HG02840 (cell line): Measurements from ENCODE around the gene LNX2.

Experiments
- ATAC-seq: cut with Tn5 transposase; IDR thresholded peaks from one replicate; pipeline ENCODE4 v1.9.1; 2021; ENCODE audit warnings: mild to moderate bottlenecking, moderate library complexity, moderate number of reproducible peaks; ENCODE audit not compliant: unreplicated experiment, low FRiP score

Gene LNX2

DNA sequence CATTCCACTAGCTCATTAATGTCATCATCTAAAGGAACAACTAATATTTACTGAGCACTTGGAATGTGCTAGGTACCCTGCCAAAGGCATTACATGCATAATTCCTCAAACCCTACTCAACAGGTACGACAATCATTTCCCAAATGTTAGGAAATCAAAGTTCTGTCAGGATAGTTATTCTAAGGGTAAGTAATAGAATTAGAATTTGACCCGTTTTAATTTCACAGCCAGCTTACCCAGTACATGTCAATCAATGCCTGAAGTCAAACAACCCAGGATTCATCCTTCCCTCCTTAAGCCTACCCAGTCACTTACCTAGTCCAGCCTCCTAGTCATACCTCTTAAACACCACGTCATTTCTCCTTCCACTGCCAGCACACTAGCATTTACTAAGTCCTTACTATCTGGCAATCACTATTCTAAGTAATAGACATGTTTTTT lies 2.4 kb downstream of the LNX2 start:
- ATAC-seq, result no peak

DNA sequence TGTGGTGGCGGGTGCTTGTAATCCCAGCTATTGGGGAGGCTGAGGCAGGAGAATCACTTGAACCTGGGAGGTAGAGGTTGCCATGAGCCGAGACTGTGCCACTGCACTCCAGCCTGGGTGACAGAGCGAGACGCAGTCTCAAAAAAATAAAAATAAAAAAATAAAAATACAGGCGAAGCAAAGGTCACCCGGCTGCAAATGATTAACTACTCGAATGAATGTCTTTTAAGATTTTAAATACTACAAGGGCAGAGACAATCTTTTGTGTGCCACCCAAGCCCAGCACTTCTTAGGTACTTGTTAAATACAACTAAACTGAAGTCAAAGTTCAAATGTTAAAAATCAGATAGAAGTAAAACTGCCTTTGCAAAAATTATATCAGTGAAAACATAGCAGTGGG lies 6.7 kb downstream of the LNX2 start:
- no peak for ATAC-seq

DNA sequence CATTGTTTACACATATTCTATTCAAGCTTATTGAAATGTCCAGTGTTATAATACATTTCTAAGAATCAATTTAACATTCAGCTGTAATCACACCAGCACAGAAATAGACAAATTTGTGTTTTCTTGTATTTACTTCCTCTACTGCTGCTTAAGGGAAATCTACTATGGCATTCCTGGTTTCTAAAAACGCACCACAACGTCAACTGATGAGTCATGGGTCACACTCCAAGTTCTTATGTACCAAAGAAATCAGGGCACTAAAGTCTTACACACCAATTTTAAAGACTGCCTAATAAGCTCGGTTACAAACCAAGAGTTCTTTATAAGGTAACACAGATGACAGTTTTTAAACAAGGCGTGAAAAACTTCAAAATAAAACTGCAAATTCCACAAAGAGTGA lies 13.2 kb downstream of the LNX2 start:
- no peak for ATAC-seq

- no peak for ATAC-seq
Observed at GRCh38 chr13:27605610-27606200, 14.6 kb downstream of the LNX2 start.

DNA sequence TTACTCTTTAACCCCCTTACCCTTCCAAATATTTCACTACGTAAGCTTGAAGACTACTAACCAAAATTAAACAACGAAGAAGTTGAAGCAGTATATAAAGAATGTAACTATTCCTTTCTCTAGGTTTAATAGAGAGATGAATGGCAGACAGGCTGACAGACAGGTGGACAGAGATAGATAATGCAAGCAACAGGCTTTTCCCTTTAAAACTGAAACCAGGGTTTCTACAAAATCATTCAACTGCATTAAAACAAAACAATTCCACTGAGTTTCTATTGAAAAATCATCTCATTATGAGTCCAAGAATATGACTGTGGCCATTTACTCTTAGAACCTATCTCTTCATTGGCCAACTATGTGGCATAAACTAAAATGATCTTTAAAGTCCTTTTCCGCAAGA lies 15.2 kb downstream of the LNX2 start:
- no peak for ATAC-seq

DNA sequence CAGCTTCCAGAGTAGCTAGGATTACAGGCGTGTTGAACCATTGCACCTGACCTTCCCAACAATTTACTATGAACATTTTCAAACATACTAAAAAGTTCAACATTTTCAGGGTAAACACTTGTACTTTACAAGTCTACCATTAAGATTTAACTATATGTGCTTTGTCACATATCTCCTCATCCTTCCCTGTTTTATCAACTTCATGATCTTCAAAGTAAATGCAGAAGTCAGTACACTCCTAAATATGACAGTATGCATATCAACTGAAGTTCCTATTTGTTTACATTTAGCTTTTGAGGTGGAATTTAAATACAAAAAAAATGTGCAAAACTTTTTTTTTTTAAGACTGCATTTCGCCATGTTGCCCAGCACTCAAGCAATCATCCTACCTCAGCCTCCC lies 18.5 kb downstream of the LNX2 start:
- ATAC-seq, result no peak

GRCh38 chr13:27601208-27601607 lies 19.1 kb downstream of the LNX2 start:
- no peak for ATAC-seq

GRCh38 chr13:27600711-27601110 lies 19.6 kb downstream of the LNX2 start:
- no peak for ATAC-seq

DNA sequence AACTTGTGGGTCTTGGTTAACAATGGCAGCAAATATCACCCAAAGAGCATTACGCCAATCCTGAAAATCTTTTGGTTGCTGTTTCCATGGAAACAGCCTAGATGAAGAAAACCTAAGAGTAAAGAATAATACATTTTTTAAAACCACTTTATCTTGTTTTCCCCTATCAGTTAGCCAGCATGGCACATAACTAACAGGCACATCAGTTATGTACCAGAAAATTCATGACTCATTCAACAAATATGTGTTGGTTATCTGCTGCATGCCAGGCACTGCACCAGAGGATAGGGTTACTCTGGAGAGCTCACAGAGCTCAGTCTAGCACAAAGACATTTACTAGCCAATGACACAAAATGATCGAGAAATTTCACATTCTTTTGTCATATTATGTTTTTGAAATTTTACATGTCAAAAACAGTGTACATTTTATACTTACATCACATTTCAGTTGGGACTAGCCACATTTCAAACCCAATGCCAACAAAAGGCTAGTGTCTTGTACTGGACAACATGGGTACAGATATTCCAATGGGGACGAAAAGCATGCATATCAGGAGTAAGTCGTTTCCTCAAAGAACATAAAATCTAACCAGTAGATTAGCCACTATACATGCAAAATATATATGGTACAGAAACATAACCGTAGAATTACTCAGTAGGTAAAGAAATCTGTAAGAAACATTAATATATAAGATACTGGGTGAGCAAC lies 20.3 kb downstream of the LNX2 start:
- ATAC-seq, result no peak

DNA sequence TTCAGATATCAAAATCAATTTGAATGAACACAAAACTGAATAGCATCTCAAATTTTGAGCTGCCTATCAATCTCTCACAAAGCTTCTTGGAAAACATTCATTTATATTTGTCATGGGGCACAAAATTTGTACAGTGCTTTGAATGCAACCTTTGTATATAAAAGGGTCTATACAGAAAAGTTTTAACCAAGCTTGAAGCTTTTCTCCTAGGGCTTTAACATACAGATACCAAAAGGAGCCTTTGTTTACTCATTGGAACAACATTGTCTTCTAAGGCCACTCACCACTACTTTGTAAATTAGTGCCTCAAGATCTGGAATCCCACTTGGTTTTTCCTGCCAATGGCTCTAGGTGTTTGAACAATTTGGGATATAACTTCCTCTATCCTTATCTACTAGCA lies 21.2 kb downstream of the LNX2 start:
- no peak for ATAC-seq

DNA sequence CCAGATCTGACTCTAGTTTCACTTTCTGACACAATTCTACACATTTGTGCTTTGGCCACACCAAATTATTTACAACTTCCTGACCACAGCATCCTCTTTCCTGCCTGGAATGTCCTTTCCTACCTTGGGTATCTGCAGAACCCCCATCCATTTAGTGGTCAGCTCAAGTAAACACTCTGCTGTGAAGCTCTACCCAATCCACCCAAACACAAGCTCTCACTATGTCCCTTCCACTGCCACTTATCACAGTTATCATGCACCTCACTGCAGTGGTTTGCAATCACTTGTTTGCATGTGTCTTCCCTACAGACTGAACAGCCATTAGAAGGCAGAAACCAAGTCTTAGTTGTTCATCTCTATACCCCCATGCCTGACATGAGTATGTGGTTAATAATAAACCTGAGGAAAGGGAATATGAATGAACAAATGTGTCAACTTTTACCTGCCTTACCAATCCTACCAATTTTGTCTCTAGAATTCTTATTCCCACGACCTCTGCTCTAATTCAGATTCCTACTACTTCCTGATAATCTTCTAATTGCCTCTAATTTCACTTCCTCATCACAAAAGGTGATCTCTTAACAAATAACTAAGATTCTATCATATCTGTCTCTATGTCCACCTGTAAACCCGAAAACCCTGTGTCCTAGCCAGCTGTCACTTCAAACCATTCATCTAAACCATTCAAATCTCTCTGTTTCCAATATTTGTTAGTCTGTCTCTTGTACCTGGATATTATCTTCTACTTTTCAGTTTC lies 25.1 kb downstream of the LNX2 start:
- ATAC-seq, result no peak

- ATAC-seq, result no peak
Observed at GRCh38 chr13:27593267-27593666, 27.1 kb downstream of the LNX2 start.

GRCh38 chr13:27592865-27593264 lies 27.5 kb downstream of the LNX2 start:
- ATAC-seq, result no peak

- no peak for ATAC-seq
Observed at GRCh38 chr13:27588405-27588804, 31.9 kb downstream of the LNX2 start.

DNA sequence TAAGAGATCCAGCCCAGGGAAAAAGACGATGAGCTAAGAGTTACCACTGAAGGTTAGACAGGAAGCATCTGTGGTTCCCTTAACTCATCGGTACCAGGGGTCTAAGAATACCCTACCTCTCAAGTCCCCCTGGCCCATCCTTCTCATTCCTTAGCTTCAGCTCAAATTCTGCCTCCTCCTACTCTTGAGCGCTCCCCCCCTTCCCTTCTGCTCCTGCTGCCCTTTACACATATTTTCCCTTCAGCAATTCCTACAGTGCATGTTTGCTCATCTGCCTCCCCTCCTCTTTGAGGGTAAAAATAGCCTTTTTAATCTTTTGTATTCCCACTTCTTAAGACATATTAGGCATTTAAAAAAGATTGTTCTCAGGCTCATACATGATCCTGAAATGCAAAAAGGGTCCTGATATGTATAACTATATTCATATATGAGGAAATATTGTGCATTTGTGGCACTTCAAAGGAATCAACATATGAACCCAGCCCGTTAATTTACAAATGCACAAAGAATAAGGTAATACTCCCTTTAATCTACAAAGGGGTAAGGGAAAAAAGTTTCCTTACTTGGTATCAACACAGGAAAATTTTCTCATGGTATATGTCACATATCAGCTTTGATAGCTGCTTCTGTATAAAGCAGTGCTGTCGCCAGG lies 33.1 kb downstream of the LNX2 start:
- ATAC-seq, result no peak

- ATAC-seq, result no peak
Observed at GRCh38 chr13:27583645-27584044, 36.7 kb downstream of the LNX2 start.

- ATAC-seq, result no peak
Observed at GRCh38 chr13:27578121-27579030, 42.0 kb downstream of the LNX2 start.

- no peak for ATAC-seq
Observed at GRCh38 chr13:27574661-27575060, 45.7 kb downstream of the LNX2 start.

- ATAC-seq, result no peak
Observed at GRCh38 chr13:27573265-27573664, 47.1 kb downstream of the LNX2 start.

DNA sequence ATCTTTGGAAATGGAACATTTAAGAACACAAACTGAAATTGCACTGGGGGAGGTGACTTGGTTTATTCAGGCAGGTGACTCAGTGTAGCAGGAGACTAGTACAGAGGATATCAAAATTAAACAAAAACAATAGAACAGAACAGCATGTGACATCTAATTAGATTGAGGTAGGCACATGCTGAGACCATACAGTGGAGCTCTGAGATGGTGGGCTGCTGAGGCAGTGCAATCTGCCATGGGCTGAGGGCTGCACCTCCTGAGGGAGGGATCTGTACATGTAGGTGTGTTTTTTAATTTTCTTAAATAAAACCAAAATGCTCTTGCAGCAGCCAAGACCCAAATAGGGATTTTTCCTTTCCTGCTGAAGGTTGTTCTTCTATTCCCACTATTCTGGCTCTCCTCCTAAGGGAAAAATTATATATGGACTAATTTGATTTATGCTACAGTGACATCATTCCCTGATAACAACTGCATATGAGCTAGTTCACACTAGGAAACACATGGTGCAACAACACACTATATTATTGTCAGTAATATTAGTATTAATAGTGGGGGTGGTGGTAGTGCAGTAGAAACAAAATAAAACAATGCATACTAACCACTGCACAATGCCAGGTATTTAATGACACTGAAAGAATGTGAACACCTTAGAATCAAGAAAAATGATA lies 48.0 kb downstream of the LNX2 start:
- ATAC-seq, result no peak
